ENCODE data around the gene TOMM7. TPM values are rescaled to one million over a fixed set of nuclear protein-coding genes. Genes with fewer than 3 reads are reported as not detected.

The TOMM7 gene
- total RNA-seq, 4 donors from 2014 or later = 14.5 to 1,156 (median 144) TPM

DNA sequence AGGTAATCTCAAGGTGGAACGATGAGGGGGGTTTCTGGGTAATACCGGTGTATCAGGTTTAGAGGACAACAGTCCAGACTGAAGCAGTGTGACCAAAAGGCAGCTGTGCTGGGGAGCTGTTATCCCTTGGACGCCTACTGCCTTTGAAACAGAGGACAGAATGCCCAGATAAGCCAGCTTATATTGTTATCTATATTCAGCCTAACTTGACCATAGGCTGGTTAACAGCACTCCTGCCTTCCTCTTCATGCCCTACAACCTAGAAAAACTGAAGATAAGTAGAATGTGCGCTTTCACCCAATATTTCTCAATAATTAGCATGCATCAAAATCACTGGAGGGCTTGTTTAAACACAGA, 50.8 kb downstream of the TOMM7 start:
- TF ChIP-seq POLR2A (IDR thresholded peaks at IDR 0.05) = no peak
- TF ChIP-seq EP300 (IDR thresholded peaks at IDR 0.05; ENCODE audit: low read depth) = no peak
- TF ChIP-seq, protein P1, sequence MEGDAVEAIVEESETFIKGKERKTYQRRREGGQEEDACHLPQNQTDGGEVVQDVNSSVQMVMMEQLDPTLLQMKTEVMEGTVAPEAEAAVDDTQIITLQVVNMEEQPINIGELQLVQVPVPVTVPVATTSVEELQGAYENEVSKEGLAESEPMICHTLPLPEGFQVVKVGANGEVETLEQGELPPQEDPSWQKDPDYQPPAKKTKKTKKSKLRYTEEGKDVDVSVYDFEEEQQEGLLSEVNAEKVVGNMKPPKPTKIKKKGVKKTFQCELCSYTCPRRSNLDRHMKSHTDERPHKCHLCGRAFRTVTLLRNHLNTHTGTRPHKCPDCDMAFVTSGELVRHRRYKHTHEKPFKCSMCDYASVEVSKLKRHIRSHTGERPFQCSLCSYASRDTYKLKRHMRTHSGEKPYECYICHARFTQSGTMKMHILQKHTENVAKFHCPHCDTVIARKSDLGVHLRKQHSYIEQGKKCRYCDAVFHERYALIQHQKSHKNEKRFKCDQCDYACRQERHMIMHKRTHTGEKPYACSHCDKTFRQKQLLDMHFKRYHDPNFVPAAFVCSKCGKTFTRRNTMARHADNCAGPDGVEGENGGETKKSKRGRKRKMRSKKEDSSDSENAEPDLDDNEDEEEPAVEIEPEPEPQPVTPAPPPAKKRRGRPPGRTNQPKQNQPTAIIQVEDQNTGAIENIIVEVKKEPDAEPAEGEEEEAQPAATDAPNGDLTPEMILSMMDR (IDR thresholded peaks at IDR 0.05) = no peak
- no peak for TF ChIP-seq POLR2AphosphoS5 (IDR thresholded peaks at IDR 0.05)
- Histone ChIP-seq H3K36me3 (no peaks in the 10 kb centered on the region), H3K4me3 (no peak overlapping the region), H3K9me3 (no peaks in the 10 kb centered on the region), H3K27me3 (no peaks in the 10 kb centered on the region), H3K27ac (no peak overlapping the region), H3K4me1 (no peaks in the 10 kb centered on the region)
- in situ Hi-C loops (cut with MboI; ENCODE audit: low pct_ligation_motif_present in 1 of 4, low pct_unique_long_range_greater_than_20kb in 1 of 4, low sequenced_read_pairs in 3 of 4) (no loop called here), intact Hi-C loops (cut with DNase I; ENCODE audit: low total_unique reads) (no loop called here)
- 61 to 81% methylated on average over 4 of the region's 4 CpGs for whole genome bisulfite sequencing, 2 donors (ENCODE audit: low coverage in 1 of 2)
- no peak for DNase-seq

DNA sequence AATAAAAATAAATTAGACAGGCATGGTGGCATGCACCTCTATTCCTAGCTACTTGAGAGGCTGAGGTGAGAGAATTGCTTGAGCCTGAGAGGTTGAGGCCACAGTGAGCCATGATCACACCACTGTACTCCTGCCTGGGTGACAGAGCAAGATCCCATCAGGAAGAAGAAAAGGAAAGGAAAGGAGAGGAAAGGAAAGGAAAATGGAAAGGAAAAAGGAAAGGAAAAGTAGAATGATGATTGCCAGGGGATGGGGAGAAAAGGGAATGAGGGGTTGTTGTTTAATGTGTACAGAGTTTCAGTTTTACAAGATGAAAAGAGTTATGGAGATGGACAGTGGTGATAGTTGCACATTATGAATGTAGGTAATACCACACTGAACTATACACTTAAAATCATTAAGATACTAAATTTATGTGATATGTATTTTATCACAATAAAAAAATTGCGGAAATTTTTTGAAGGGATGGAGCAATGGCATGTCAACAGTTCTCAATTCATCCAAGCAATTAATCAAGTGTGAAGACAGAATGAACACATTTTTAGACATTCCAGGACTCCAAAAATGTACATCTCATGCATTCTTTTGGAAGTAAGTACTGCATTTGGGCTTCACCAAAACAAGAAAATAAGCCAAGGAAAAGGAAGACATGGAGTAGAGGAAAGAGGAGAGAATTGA, 51.3 kb downstream of the TOMM7 start:
- intact Hi-C loops (cut with DNase I; ENCODE audit: low total_unique reads) = no loop called here
- H3K27me3 ChIP-seq = no peaks in the 10 kb centered on the region
- no peaks in the 10 kb centered on the region for H3K9me3 ChIP-seq
- H3K27ac ChIP-seq = no peak overlapping the region
- H3K4me1 ChIP-seq = no peaks in the 10 kb centered on the region
- TF ChIP-seq, protein P1 (IDR thresholded peaks at IDR 0.05) = no peak
- no peak for TF ChIP-seq POLR2AphosphoS5 (IDR thresholded peaks at IDR 0.05)
- TF ChIP-seq POLR2A (IDR thresholded peaks at IDR 0.05) = no peak
- TF ChIP-seq EP300 (IDR thresholded peaks at IDR 0.05; ENCODE audit: low read depth) = no peak
- in situ Hi-C loops (cut with MboI; ENCODE audit: low pct_ligation_motif_present in 1 of 4, low pct_unique_long_range_greater_than_20kb in 1 of 4, low sequenced_read_pairs in 3 of 4) = no loop called here
- H3K4me3 ChIP-seq = no peak overlapping the region
- no peaks in the 10 kb centered on the region for H3K36me3 ChIP-seq
- DNase-seq = no peak
- WGBS, 2 donors (ENCODE audit: low coverage in 1 of 2) = 73 to 90% methylated on average over 1 of the region's 1 CpG

DNA sequence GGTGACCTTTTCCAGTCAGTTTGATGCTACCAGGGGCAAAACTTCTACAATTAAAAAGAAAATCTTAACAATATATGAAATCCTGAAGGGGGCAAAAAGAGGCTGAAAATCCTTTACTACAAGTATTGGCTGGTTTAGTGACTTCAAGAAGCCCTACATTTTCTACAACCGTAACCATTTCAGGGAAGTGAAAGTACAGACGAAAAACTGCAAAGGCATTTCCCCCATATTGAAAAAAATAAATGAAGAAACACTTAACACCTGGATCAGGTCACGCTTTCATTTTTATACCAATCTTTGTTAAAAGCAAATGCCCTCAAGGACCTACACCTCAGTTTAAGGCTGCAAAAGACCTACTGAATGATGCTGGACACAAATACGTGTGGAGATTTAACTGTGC, 57.0 kb downstream of the TOMM7 start:
- Histone ChIP-seq H3K36me3 (no peaks in the 10 kb centered on the region), H3K4me1 (no peaks in the 10 kb centered on the region), H3K27ac (no peak overlapping the region), H3K27me3 (no peaks in the 10 kb centered on the region), H3K9me3 (no peaks in the 10 kb centered on the region), H3K4me3 (no peak overlapping the region)
- in situ Hi-C loops (cut with MboI; ENCODE audit: low pct_ligation_motif_present in 1 of 4, low pct_unique_long_range_greater_than_20kb in 1 of 4, low sequenced_read_pairs in 3 of 4) = no loop called here
- intact Hi-C loops (cut with DNase I; ENCODE audit: low total_unique reads) = no loop called here
- no peak for DNase-seq
- no peak for TF ChIP-seq EP300 (IDR thresholded peaks at IDR 0.05; ENCODE audit: low read depth)
- TF ChIP-seq, protein P1 (IDR thresholded peaks at IDR 0.05) = no peak
- no peak for TF ChIP-seq POLR2A (IDR thresholded peaks at IDR 0.05)
- TF ChIP-seq POLR2AphosphoS5 (IDR thresholded peaks at IDR 0.05) = no peak
- 57 to 72% methylated on average over 4 of the region's 4 CpGs for WGBS, 2 donors (ENCODE audit: low coverage in 1 of 2)

Small RNAs within 50 kb of the gene (small RNA-seq; reads per million reads assigned to genes)
- 3,804 to 7,551 (median 4,653) reads per million in 4 donors for gene SNORD93

Other genes with a start within 250 kb of the TOMM7 start
- 10 to 100 TPM in 1 of 4 donors, 1 to 10 TPM in 1, under 1 TPM in 1, not detected in 1; 0.82 to 10.8 (median 1.9) TPM for gene IL6, start 95.6 kb downstream of the TOMM7 start, total RNA-seq
- gene HYCC1, start 191.3 kb upstream of the TOMM7 start, total RNA-seq = 10 to 100 TPM in 1 of 4 donors, 1 to 10 TPM in 3; 3.7 to 19.8 (median 8.5) TPM